Fibroblast of villous mesenchyme (primary cell): Measurements from ENCODE around the gene ZG16. TPM values are rescaled to one million over a fixed set of nuclear protein-coding genes. Genes with fewer than 3 reads are reported as not detected.

Experiments
- DNase-seq: peaks from one replicate; pipeline ENCODE4 v3.0.0-alpha.2; 2010; ENCODE audit warnings: low read depth
- H3K4me3 ChIP-seq: 2 replicates; pipeline ENCODE4 v1.5.1; 2011; ENCODE audit warnings: low read depth, mild to moderate bottlenecking, low read length
- CTCF ChIP-seq: IDR thresholded peaks from 2 replicates; pipeline ENCODE4 v1.5.1; 2012; ENCODE audit warnings: low read depth, mild to moderate bottlenecking, low read length; ENCODE audit not compliant: insufficient read depth
- small RNA-seq: library from RNA; depleted of rRNA; stranded (forward); fragments of <200 nt; gene quantifications from one replicate; pipeline ENCODE3, GENCODE V24; 2012
- total RNA-seq: library from RNA; depleted of rRNA; stranded (reverse); fragments of >200 nt; gene quantifications from 2 replicates; pipeline ENCODE4 v1.2.3, GENCODE V29; 2012

The ZG16 gene
- total RNA-seq, 1 donor = not detected

DNA sequence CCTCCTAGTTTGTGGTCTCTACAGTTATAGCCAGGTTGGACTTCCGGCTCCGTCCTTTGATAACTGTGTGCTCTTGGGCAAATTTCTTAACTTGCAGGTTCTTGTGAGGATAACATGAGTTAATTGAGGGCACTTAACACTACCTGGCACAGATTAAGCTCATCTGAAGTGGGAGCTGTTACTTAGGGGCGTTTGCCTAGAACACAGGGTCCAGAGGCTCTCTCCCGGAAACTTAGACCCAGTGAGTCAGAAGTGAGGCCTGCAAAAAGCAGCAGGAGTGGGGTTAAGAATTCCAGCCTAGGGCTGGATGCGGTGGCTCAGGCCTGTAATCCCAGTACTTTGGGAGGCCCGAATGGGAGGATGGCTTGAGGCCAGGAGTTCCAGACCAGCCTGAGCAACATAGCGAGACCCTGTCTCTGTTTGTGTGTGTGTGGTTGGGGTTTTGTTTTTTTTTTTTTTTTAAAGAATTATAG lies 43.6 kb downstream of the ZG16 start:
- peak overlapping the region; percentile 87 for H3K4me3 ChIP-seq
- no peak for TF ChIP-seq CTCF
- peak; percentile 81 for DNase-seq

GRCh38 chr16:29824589-29825144 lies 46.6 kb downstream of the ZG16 start:
- no peak for TF ChIP-seq CTCF
- DNase-seq = peak; percentile 80
- H3K4me3 ChIP-seq = peak overlapping the region; percentile 22

DNA sequence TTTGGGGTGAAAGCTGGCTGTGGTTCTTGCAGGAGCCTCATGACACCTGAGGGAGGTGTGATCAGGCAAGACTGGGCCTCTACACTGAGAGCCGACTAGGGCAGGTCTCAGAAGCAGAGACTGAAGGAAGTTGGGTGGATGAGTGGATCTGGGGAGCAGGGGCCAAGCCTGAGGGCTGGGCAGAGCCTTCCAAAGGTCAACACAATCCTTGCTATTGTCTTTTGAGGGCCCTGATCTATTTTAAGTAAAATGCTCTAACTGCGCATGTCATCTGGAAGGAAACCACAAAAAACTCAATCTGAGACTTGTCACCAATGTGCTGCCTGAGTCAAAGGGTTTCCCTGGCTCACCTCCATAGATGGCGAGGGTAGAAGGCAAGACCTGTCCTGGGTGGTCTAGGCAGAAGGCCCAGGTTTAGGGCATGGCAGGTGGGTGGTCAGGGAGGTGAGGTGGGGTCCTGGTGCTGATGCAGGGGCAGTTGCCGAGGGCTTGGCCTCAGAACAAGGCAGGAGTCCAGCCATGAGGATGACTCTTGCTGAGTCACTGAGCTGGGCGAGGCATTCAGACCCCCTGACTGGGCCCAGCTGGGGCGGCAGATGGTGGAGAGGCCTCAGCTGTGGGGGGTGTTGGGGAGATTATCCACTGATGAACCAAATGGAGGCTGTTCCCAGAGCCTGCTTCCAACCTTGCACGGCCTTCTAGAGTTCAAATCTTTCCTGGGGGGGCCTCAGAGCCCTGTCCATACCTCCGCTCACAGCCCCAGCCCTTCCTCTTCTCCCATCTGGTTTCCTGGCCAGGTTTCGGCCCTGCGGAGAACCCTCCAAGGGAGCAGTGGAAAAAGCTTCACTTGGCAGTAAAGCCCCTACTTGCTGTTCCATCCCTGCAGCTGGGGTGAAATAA lies 47.3 kb downstream of the ZG16 start:
- no peak for TF ChIP-seq CTCF
- peak overlapping the region; percentile 22 for H3K4me3 ChIP-seq
- peak; percentile 77 for DNase-seq

DNA sequence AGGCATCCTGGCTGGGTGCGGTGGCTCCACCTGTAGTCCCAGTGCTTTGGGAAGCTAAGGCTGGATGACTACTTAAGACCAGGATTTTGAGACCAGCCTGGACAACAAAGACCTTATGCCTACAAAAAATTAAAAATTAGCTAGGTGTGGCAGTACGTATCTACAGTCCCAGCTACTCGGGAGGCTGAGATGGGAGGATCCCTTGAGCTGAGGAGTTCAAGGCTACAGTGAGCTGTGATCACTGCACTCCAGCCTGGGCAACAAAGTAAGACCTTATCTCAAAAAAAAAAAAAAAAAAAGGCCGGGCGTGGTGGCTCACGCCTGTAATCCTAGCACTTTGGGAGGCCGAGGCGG lies 48.3 kb downstream of the ZG16 start:
- TF ChIP-seq CTCF = no peak
- DNase-seq = no peak
- no peak overlapping the region for H3K4me3 ChIP-seq

DNA sequence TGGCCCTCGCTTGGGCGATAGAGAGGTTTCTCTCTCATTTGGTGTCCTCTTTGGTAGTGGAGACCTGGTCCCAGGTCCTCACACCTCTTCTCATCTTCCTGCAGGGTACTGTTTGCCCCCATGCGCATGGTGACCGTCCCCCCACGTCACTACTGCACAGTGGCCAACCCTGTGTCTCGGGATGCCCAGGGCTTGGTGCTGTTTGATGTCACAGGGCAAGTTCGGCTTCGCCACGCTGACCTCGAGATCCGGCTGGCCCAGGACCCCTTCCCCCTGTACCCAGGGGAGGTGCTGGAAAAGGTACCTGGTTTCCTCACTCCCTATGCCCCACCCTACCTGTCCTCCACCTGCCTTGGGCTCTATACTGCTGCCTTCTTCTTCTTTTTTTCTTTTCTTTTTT lies 52.7 kb downstream of the ZG16 start:
- no peak for DNase-seq
- TF ChIP-seq CTCF = no peak
- no peak overlapping the region for H3K4me3 ChIP-seq

DNA sequence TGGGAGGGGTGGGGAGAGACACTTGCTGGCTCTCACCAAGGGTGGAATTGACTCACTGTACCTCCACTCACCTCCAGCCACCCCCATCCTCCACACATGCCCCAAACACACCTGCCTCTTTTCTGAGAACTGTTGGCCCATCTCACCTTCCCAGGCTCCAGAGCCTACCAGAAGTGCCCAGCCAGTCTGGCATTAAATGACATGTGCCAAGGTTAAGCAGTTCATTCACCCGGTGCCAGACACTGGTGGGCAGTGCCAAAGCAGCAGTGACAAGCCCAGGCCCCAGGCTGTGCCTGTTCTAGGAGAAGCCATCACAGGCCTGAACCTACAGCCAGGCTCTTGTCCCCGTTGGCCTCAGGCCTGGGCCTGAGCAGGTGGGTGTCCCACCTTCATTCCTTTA lies 53.4 kb downstream of the ZG16 start:
- H3K4me3 ChIP-seq = no peak overlapping the region
- TF ChIP-seq CTCF = no peak
- no peak for DNase-seq

Small RNAs within 50 kb of the gene (small RNA-seq; reads per million reads assigned to genes)
- not detected for gene AC009133.6
- gene AC120114.4 = not detected

Other genes with a start within 250 kb of the ZG16 start
- gene SPN, start 115.0 kb upstream of the ZG16 start, total RNA-seq = not detected in 2 replicates
- gene QPRT, start 99.1 kb upstream of the ZG16 start, total RNA-seq = 95.3 and 123 TPM in 2 replicates
- gene C16orf54, start 32.3 kb upstream of the ZG16 start, total RNA-seq = not detected in 2 replicates
- 32.5 and 45.3 TPM in 2 replicates for gene KIF22, start 12.5 kb downstream of the ZG16 start, total RNA-seq
- gene MAZ, start 28.3 kb downstream of the ZG16 start, total RNA-seq = 166 and 269 TPM in 2 replicates
- gene PRRT2, start 33.9 kb downstream of the ZG16 start, total RNA-seq = 3.0 and 3.2 TPM in 2 replicates
- gene PAGR1, start 37.9 kb downstream of the ZG16 start, total RNA-seq = 20.3 and 20.7 TPM in 2 replicates
- gene MVP, start 42.2 kb downstream of the ZG16 start, total RNA-seq = 211 and 250 TPM in 2 replicates
- 60.9 and 84.6 TPM in 2 replicates for gene CDIPT, start 85.0 kb downstream of the ZG16 start, total RNA-seq
- gene SEZ6L2, start 121.3 kb downstream of the ZG16 start, total RNA-seq = 2.6 and 4.7 TPM in 2 replicates
- 5.2 and 7.8 TPM in 2 replicates for gene ASPHD1, start 122.2 kb downstream of the ZG16 start, total RNA-seq
- 8.2 and 10.0 TPM in 2 replicates for gene KCTD13, start 148.0 kb downstream of the ZG16 start, total RNA-seq
- gene TMEM219, start 183.8 kb downstream of the ZG16 start, total RNA-seq = 72.8 and 75.1 TPM in 2 replicates
- 48.0 and 63.9 TPM in 2 replicates for gene TAOK2, start 195.6 kb downstream of the ZG16 start, total RNA-seq
- gene HIRIP3, start 217.4 kb downstream of the ZG16 start, total RNA-seq = 4.7 and 6.8 TPM in 2 replicates
- gene INO80E, start 218.0 kb downstream of the ZG16 start, total RNA-seq = 25.9 and 31.2 TPM in 2 replicates
- gene DOC2A, start 232.8 kb downstream of the ZG16 start, total RNA-seq = under 0.01 and 0.32 TPM in 2 replicates
- gene C16orf92, start 244.9 kb downstream of the ZG16 start, total RNA-seq = not detected in 2 replicates